ENCODE data around the gene IGFBP5. TPM values are rescaled to one million over a fixed set of nuclear protein-coding genes. Genes with fewer than 3 reads are reported as not detected.
A peak's percentile ranks its signal among the peaks of the same experiment; 100 is the strongest.

The IGFBP5 gene
- total RNA-seq, 1 experiment from 2014 or later: 0.46 TPM

DNA sequence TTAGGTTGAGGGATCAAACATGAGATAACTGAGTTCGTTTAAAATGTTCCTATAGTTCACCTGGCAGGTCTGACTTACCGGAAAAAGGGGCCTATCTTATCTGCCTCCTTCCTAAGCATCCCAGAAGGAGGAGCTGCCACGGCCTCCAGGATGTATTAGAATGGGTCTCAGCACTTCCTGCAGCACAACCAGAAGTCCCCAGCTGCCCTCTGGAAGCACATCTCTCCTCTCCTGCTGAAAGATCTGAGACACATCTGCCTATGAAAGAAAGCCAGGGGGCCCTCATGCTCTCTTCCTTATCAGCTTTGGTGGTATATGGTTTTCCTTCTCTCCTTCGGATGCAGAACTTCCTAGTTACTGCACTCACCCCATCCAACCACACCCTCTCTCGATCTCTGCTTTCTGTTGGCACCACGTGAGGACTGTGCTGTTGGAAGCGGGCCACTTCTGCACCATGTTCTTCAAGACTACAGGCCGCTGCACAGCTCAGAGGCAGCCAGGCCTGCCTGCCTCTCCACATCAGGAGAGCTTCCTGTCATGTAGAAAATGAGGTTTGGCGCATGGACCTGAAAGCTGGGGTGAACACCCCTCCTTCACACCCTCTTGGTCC is 6.5 kb downstream of the IGFBP5 start:
- no peak for DNase-seq (ENCODE audit: low read depth)

DNA sequence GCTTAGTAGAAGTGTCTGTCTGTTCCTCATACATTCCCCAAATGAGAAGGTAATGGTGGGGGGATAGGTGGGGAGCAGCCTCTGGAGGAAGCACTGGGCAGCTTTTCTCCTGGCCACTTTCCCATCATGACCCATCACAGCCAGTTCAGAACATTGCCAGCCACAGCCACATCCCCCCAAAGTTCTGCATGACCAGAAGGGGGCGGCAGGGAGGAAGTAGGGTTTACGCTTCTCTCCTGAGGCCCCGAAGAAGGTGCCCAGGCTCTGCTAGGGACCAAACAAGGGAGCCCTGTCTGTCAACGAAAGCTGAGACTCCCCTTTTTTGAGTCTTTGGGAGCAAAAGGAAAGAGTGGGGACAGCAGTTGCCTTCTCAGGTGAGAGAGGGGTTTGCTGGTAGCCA is 7.7 kb downstream of the IGFBP5 start:
- DNase-seq (ENCODE audit: low read depth): no peak

DNA sequence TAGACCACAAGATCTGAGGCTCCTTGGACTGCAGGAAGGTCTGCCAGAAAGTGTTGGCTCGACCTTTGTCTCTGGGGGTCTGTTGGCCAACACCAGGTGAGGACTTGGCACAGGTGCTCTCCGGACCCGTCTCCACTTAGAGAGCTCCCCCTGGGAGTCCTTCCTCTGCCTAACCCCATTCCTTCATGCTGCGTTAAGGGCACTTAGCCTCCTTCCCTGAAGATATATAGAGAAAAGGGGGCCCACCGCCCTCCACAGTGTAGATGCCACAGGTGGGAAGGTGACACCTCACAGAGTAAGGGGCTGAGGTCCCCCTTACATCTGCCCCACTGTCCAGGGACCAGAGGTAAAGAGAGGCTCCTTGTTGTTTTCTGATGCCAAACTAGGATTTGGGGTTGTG is 8.2 kb downstream of the IGFBP5 start:
- no peak for DNase-seq (ENCODE audit: low read depth)

DNA sequence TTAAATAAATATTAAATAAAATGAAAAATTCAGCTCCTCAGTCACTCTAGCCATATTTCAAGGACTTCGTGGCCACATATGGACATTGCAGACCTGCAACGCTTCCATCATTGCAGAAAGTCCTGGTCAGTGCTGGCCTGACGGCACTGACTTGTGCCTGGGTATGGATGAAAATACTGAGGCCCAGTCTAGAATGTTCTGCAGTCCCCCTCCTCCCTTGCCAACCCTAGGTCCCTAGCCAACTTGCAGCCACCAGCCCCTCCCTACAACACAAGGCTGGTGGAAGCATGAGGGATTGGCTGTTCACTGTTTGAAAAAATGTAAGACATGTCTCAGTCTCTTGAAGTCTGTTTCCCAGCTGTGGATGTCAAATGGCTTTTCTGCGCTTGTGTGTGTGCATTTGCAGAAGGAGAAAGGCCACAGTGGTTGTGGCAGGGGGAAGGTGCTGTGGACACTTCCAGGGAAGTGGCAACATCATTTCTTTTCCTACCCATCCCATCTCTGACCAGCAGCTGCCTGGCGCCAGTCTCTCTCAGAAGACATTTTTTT is 9.9 kb downstream of the IGFBP5 start:
- no peak for DNase-seq (ENCODE audit: low read depth)

DNA sequence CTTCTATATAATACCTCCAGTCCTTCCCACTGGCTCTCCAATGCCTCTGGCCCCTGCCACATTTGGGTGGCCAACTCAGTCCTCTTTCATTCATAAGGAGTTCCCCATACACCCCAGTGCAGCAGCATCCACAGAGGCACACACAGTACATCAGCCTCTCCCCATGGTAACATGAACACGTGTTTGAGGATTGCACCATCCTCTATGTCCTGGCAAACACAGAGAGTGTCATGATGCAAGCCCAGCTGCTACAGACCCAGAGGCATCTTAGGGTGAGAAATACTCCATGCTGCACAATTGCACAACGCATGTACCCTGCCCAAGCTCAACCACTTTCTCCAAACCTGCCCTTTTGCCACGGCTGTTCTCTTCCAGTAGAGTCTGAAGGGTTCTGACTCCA is 11.5 kb downstream of the IGFBP5 start:
- peak; percentile 95 for DNase-seq (ENCODE audit: low read depth)

DNA sequence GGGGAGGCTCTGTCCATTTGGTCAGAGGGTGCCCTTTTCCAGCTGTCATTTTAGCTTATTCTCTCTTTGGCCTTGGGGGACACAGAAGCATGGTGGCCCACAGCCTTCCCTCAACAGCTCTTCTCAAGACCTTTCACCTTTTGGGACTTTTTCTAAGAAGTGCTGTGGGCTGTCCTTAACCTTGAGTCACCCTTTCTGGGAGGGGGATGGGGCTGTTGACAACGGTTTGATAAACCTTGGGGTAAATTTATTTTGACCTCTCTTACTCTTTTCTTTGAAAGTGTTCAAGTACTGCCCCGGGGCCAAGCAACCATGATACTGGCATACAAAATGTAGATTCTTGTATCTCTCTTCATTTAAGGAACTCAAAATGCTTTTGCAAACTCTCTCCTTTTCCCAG is 13.7 kb downstream of the IGFBP5 start:
- no peak for DNase-seq (ENCODE audit: low read depth)

DNA sequence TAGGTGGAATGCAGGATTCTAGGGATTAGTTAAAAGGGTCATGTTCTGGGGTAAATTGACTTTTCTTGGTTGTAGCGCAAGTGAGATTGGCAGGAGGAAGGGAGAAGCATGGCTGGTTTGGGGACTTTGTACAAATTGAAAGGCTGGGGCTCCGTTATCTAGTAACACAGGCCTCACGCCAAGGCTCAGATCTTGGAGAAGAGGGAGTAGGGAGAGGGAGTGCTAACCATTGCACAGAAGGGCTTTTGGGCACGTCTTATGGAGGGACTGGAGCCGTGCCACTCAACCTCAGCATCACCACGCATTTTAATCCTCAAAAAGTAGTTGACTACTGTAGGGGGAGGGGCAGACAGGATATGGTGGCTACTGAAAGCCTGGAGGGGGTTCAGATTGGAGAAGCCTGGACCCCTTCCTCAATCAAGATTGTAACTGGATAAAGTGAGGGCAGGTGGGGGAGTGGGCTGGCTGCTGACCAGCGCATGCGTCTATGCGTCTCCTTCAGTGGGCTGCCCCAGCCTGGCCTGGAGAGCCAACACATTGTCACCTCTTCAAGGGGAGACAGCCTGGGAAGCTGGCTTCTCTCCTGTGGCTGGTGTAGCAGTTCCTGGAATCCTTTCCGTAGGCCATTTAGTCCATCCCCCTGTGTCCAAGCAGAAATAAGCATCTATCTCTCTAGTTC is 14.3 kb downstream of the IGFBP5 start:
- DNase-seq (ENCODE audit: low read depth): no peak

DNA sequence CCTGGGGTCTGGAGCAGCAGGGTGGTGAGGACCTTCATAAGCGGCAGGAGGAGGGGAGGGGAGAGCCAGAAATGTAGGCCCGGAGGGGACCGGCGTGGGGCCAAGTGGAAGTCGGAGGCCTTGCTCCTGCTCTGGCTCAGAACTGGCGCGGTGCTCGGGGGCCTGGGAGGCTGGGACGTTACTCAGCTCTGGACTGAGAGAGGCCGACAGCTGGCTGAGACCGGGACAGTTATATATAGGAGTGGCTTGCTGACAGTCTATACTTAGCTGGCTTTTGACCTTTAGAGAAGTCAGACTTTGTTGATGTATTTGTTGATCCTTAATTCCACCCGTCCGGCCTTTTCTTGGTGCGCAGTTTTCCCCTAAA is 15.7 kb downstream of the IGFBP5 start:
- peak; percentile 64 for DNase-seq (ENCODE audit: low read depth)

DNA sequence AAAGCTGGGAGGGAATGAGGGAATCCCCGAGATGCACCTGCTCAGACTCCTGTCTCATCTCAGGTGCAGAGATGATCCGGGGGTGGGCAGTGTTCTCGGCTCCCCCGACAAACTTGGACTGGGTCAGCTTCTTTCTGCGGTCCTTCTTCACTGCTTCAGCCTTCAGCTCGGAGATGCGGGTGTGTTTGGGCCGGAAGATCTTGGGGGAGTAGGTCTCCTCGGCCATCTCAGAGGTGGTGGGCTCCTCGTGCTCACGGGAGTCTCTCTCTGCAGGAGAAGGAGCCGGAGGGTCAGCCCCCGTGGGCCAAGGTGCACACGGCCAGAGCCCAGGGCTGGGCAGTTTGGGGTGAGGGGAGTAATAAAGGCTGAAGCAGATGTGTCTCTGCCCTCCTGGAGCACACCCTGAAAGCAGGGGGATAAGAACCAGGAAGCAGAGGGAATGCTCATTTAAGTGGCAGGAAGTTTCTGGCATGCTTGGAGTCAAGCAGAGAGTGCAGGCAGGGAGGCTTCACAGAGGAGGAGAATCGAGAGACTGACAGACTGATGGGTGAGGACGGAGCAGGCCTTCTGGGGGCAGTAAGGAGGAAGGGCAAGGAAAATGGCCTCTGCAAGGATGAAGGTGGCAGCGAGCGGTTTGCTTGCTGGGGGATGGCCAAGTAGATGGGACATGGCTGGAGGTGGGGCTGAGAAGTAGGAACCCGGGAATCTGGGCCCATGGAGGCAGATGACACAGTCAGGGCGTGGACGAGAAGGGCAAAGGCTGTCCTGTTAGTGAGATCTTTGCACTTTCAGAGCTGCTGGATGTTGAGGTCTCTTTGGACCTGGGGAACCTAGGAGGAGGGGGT is 16.3 kb downstream of the IGFBP5 start:
- DNase-seq (ENCODE audit: low read depth): no peak

DNA sequence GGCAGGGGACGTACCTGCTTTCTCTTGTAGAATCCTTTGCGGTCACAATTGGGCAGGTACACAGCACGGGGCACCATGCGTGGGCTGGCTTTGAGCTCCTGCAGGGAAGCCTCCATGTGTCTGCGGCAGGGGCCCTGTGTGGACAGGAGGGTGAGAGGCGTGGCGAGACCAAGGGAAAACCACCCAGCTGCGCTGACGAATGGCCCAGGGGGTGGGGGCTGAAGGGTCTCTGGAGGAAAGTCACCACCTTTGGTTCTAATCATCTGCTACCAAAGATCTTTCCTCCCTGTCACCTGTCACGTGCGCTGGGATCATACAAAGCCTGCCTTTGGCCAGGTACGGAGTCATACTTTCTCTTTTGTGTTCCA is 17.3 kb downstream of the IGFBP5 start:
- no peak for DNase-seq (ENCODE audit: low read depth)

DNA sequence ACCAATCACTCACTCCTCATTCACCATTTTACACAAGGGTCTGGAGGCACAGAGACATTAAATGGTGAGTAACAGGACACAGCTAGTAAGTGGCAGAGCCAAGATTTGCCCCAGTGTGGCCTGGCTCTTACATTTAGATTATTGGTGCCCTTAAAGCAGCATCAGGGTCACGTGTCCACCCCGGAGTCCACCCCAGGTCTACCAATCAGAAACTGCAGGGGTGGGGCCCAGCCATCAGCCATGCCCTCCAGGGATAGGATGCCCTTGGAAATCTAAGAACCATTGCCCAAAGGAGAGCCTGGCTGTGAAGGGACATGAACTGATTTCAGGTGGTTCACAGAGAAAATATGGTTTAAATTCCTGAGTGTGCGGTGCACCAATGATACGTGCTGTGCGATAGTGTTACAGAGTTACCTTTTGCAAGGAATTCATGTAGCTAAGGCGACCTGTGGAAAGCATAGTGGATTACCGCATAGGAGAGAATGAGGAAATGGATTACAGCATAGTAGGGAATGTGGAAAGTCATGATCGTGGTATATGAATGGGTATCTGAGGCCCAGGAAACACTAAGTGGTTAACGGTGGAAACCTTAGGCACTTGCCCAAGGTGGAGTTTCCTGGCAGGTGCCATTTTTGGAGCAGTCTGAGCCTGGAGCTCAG is 17.8 kb downstream of the IGFBP5 start:
- no peak for DNase-seq (ENCODE audit: low read depth)

DNA sequence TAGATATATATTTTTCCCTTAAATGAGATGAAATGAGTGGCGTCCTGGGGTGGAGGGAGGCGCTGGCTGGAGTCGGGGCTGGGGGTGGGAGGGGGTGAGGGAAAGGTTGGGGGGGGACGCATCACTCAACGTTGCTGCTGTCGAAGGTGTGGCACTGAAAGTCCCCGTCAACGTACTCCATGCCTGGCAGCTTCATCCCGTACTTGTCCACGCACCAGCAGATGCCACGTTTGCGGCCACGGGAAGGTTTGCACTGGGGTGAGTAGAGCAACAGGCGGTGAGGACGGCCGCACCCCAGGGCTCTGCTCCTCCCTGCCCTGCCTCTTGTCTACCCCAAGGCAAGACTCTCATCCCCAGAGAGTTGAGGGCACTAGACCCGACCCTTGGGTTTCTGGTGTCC is 18.7 kb downstream of the IGFBP5 start:
- DNase-seq (ENCODE audit: low read depth): no peak

DNA sequence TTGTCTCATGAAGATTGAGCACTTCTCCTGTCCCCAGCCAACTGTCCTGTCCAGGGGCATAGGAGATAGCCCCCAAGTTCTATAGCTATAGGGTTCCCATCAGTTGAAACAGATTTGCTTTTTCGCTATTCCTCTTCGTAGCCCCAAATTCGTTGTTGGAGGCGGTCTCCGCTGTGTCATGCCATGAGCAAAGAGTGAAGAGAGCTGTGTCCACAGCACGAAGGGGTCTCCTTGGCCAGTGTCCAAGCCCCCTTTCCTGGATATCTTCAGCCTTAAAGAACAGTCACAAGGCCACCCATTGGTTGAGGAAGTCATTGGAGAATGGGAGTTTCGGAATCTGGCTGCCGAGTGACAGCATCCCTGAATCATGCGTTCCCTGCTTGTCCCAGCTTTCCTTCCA is 21.0 kb downstream of the IGFBP5 start:
- no peak for DNase-seq (ENCODE audit: low read depth)

DNA sequence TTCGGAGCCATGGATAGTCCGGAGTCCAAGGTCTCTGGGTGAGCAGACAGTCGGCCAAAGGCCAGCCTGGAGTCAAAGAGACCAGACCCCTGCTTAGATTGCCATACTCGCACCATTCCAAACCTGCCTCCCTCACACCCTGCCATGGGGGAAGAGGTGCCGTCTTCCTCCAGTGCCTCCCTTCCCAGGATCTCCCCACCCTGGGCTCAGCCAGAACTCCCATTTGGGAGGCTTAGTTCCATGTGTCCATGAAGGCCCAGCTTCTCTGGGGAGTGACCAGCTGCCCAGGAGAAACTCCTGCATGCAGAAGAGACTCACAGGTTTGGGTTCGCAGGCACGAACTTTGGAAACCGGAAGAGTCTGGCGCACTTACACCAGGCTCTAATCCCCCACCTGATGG is 21.7 kb downstream of the IGFBP5 start:
- no peak for DNase-seq (ENCODE audit: low read depth)

DNA sequence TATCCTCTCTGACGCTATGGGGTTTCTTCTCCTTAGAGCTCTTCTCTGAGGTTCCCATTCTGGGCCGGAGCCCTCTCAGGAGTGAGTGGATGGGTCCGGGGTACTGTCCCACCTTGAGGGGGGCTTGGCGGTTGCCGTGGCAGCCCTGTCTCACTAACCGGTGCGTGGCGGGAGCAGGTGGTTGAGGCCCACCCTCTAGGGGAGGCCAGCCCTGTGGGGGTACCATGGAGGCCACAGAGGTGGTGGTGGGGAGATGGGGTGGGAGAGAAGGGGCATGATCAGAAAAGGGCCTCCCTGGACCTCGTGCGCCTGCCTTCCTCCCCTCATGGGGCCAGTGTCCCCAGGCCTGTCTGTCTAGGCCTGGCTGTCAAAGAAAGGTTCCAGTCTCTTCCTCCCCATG is 22.3 kb downstream of the IGFBP5 start:
- DNase-seq (ENCODE audit: low read depth): no peak

DNA sequence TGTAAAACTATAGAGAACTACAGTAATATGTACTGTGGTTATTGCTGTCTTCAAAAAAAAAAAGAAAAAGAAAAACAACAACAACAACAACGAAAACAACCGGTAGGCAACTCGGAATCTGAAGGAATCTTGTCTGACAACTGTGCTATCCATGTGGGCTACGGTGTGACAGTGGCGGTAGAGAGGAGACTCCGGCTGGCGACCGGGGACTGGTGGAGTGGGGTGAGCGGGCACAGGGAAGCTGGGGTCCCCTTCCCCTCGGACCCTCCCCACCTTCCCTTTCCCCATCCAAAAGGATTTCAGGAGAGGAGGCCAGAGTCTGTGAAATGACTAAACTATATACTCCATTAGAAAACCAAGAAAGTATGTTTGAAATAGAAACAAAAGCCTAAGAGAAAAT is 22.9 kb downstream of the IGFBP5 start:
- DNase-seq (ENCODE audit: low read depth): no peak

DNA sequence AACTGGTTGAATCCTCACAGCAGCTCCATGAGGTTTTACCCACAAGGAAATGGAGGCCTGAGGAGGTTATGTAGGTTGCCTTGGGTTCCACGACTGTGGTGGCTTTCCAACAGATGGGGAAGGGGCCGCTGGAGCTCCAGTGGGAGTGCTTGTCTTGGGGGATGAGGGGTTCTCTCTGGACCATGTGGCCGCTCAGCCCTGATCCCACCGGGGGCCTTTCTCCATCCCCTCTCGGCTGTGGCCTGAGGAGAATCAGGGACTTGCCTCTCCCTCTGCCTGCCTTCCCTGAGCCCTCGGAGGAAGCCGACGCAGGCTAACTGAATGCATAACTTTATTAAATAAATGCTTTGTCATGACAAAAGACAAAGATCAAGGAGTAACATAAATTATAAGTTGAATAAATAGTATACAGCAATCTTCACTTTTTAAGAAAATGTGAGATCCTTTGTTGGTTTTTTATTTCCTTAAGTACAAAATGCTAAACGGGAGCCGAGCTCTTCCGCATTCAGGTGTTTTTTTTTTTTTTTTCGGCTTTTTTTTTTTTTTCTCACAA is 23.5 kb downstream of the IGFBP5 start:
- no peak for DNase-seq (ENCODE audit: low read depth)

DNA sequence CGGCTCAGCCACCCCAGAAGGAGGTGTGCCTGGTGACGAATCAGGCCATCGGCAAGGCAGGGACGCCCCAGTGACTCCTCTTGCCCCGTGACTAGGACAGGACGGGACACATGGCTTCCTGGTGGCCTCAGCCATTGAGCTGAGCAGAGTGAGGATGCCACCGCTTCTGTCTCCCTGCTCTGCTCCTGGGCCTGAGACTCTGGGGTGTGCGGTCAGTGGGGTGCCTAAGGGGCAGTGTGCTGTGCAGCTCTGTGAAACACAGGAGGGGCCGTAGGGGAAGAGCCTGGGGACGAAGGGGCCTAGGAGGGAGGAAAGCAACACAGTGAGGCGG is 24.3 kb downstream of the IGFBP5 start:
- DNase-seq (ENCODE audit: low read depth): no peak

DNA sequence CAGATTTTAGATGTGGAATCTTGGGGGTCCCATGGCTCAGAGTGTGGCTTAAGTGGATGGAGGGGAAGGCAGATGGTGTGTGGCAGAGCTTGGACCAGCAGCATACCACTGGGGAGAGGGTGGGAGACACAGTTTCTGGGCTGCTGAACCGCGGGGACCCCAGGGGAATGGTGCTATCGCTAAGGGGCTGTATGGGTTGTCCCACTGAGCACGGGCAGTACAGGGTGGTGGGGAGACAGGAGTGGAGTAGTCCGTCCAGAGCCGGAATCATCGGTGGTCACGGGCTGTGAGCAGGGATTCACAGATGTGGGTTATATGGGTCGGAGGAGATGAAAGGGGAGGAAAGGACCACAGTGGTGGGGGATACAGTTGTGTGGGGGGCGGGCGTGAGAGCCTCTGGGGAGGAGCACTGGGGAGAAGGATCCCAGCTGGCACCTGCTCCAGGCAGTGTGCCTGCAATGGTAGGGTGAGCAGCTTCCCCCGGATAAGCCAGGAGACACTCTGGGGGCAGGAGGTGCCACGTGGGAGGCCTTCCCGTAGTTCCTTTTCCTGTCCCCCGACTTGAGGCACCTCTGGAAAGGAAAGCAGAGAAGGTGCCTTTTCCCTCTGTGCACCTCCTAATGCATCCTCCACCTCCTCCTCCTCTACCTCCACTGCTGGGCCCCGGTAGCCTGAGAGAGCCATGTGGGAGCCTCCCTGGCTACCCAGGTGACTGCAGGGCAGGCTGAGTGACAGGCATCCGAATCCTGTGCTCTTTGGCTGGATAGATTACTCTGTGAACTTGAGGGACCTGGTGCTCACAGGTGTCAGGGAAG is 24.9 kb downstream of the IGFBP5 start:
- DNase-seq (ENCODE audit: low read depth): no peak

DNA sequence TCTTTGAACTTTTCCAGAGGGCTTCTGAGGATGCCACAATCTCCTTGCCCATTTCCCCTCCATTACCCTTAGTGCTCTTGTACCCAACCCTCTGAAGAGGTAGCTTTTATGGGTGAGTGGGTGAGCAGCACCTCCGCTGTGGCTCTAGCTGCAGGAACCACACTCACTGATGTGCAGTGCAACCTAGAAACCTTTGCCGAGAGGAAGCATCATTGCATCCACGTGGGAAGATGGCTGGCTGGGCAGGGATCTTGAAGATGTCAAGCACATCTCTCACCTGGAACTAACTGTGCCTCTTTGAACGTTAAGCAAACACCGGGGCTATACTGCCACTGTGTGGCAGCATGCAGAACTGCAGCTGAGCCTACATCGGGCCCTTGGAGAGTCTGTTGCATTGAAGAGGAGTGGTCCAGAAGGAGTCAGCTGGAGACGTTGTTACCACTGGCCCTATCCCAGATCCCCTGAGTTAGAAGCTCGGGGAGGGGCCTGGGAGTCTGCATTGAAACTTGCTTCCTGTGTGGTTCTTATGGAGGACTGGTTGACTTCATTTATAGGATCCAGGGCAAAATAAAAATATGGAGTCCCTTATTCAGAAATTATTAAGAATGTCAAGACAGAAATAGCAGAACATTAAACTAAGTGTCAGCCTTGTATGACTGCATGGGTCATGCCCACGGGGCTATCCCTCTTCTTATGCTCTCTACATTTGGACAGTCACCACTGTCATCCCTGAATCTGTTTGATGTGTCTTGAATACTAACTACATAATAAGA is 28.7 kb downstream of the IGFBP5 start:
- peak; percentile 47 for DNase-seq (ENCODE audit: low read depth)

All from LHCN-M2 (cell line).